K562 (cell line): Measurements from ENCODE around the gene INSL3. TPM values are rescaled to one million over a fixed set of nuclear protein-coding genes. Genes with fewer than 3 reads are reported as not detected.

Experiments
- BCLAF1 ChIP-seq, 2 experiments: fragments of 450-650 bp in 1 of 2; IDR thresholded peaks; 2 replicates each; pipeline ENCODE4 v1.6.1; 2011 to 2017; ENCODE audit warnings: low read depth in 2 of 2, antibody characterized with exemption in 1 of 2, borderline replicate concordance in 1 of 2, low read length in 1 of 2, mild to moderate bottlenecking in 1 of 2, mixed read lengths in 1 of 2; ENCODE audit not compliant: control insufficient read depth in 1 of 2
- CBFB ChIP-seq: sonication (generic); formaldehyde crosslinking; IDR thresholded peaks from 2 replicates; pipeline ENCODE4 v1.4.0; 2020; ENCODE audit warnings: mild to moderate bottlenecking, missing genetic modification reagents
- EGR1 ChIP-seq: fragments of 450-650 bp; conservative IDR thresholded peaks from 2 replicates; pipeline ENCODE4 v1.6.1; 2017; ENCODE audit warnings: mild to moderate bottlenecking
- FOXM1 ChIP-seq, 2 experiments: fragments of 450-650 bp in 1 of 2; sonication (generic) in 1 of 2; formaldehyde crosslinking in 1 of 2; IDR thresholded peaks; 2 replicates each; pipeline versions ENCODE4 v1.6.1 to v1.9.0; 2017 to 2022; ENCODE audit warnings: low read depth in 2 of 2, mild to moderate bottlenecking in 2 of 2, missing genetic modification reagents in 1 of 2, moderate library complexity in 1 of 2
- HMGN3 ChIP-seq: IDR thresholded peaks from 2 replicates; pipeline ENCODE4 v1.6.1; 2011; ENCODE audit warnings: borderline replicate concordance, low read depth, mild to moderate bottlenecking, mixed read lengths, low read length; ENCODE audit not compliant: insufficient read length; ENCODE audit errors: extremely low read depth
- PPARD ChIP-seq: fragments of 250-450 bp; sonication (Bioruptor Pico); IDR thresholded peaks from 2 replicates; pipeline ENCODE4 v1.8.0; 2022; ENCODE audit warnings: inconsistent platforms, mild to moderate bottlenecking, moderate library complexity
- SIRT6 ChIP-seq: IDR thresholded peaks from one replicate; pipeline ENCODE4 v1.6.1; 2012; ENCODE audit warnings: low read depth, mild to moderate bottlenecking, control low read depth, inconsistent platforms, low read length, moderate library complexity
- SRF ChIP-seq, 2 experiments: fragments of 250-450, 450-650 bp in 1 of 2; sonication (Bioruptor Pico) in 1 of 2; sonication (generic) in 1 of 2; formaldehyde crosslinking; IDR thresholded peaks; 2 replicates each; pipeline versions ENCODE4 v1.5.0 to v1.5.1; 2020 to 2022; ENCODE audit warnings: mild to moderate bottlenecking in 1 of 2, missing genetic modification reagents in 1 of 2
- TGIF2 ChIP-seq: sonication (generic); formaldehyde crosslinking; IDR thresholded peaks from 2 replicates; pipeline ENCODE4 v1.8.1; 2022; ENCODE audit warnings: mild to moderate bottlenecking, missing genetic modification reagents, moderate library complexity
- ZNF174 ChIP-seq: fragments of 250-450 bp; sonication (Bioruptor Pico); IDR thresholded peaks from 2 replicates; pipeline ENCODE4 v1.4.0; 2020; ENCODE audit warnings: mild to moderate bottlenecking
- ZNF197 ChIP-seq: fragments of 200-800 bp; sonication (Bioruptor generic); IDR thresholded peaks from 2 replicates; pipeline ENCODE4 v1.6.1; 2016; ENCODE audit warnings: low read depth, missing genetic modification characterization, missing compliant biosample characterization
- ZNF347 ChIP-seq: fragments of 450-650 bp; formaldehyde crosslinking; IDR thresholded peaks from 2 replicates; pipeline ENCODE4 v1.4.0; 2020; ENCODE audit warnings: low read depth, mild to moderate bottlenecking, moderate library complexity
- ZNF778 ChIP-seq: fragments of 450-650 bp; formaldehyde crosslinking; IDR thresholded peaks from 2 replicates; pipeline ENCODE4 v1.4.0; 2020; ENCODE audit warnings: mild to moderate bottlenecking, moderate library complexity
- ZNF785 ChIP-seq: fragments of 250-450 bp; sonication (Bioruptor Pico); IDR thresholded peaks from 2 replicates; pipeline ENCODE4 v1.4.0; 2020; ENCODE audit warnings: mild to moderate bottlenecking
- ZNF830 ChIP-seq: fragments of 250-450 bp; sonication (Bioruptor Pico); IDR thresholded peaks from 2 replicates; pipeline ENCODE4 v1.5.0; 2021; ENCODE audit warnings: mild to moderate bottlenecking
- polyA plus RNA-seq, 8 experiments: library from polyadenylated mRNA; depleted of rRNA in 4 of 8; stranded (reverse) in 5 of 8; unstranded in 3 of 8; fragments of >200 nt; fragmentation: Nextera tagmentation in 2 of 8; fragmentation: Illumina TruSeq in 1 of 8; extraction: Ambion mirVana in 2 of 8; extraction: Trizol in 1 of 8; gene quantifications; 2 replicates each; pipeline versions ENCODE4 v1.2.1 to v1.2.3, GENCODE V29; 2011 to 2014; ENCODE audit warnings: inconsistent platforms in 1 of 8, missing spikeins in 1 of 8
- total RNA-seq, 7 experiments: library from RNA; depleted of rRNA in 6 of 7; stranded (reverse); fragments of >200 nt in 6 of 7; fragmentation: Illumina TruSeq in 2 of 7; extraction: Trizol in 2 of 7; gene quantifications; 2 replicates each; pipeline versions ENCODE4 v1.2.1 to v1.2.3, GENCODE V29; 2011 to 2021; ENCODE audit warnings: low replicate concordance in 1 of 7
- TF ChIP-seq, protein P1 (sequence below): fragments of 450-650 bp; IDR thresholded peaks from 2 replicates; pipeline ENCODE4 v1.7.0; 2016; ENCODE audit warnings: borderline replicate concordance
- TF ChIP-seq, protein P2 (sequence below): fragments of 450-650 bp; IDR thresholded peaks from 2 replicates; pipeline ENCODE4 v1.6.1; 2017; ENCODE audit warnings: mild to moderate bottlenecking, moderate library complexity
- TF ChIP-seq, protein P3 (sequence below): fragments of 450-650 bp; IDR thresholded peaks from 2 replicates; pipeline ENCODE4 v1.6.1; 2016

The INSL3 gene
- total and polyA plus RNA-seq, 9 of the 15 experiments (the other 6 are each of a cell fraction or from before 2014, with no cell fraction given), result not detected

- peak in 1 of 2 experiments; percentile 43; a peak in 1 of 4 replicates for TF ChIP-seq BCLAF1 (IDR thresholded peaks at IDR 0.05; ENCODE audit: borderline replicate concordance in 1 of 2, control insufficient read depth in 1 of 2, low read depth in 2 of 2, low read length in 1 of 2)
- TF ChIP-seq ZNF197 (CRISPR knock-in tag), result no peak
- TF ChIP-seq, protein P1, sequence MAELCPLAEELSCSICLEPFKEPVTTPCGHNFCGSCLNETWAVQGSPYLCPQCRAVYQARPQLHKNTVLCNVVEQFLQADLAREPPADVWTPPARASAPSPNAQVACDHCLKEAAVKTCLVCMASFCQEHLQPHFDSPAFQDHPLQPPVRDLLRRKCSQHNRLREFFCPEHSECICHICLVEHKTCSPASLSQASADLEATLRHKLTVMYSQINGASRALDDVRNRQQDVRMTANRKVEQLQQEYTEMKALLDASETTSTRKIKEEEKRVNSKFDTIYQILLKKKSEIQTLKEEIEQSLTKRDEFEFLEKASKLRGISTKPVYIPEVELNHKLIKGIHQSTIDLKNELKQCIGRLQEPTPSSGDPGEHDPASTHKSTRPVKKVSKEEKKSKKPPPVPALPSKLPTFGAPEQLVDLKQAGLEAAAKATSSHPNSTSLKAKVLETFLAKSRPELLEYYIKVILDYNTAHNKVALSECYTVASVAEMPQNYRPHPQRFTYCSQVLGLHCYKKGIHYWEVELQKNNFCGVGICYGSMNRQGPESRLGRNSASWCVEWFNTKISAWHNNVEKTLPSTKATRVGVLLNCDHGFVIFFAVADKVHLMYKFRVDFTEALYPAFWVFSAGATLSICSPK, result no peak
- peak; percentile 97 for TF ChIP-seq SIRT6
- TF ChIP-seq CBFB (CRISPR knock-in tag), result no peak
- no peak for TF ChIP-seq FOXM1 (IDR thresholded peaks at IDR 0.05; ENCODE audit: low read depth)
- TF ChIP-seq FOXM1 (CRISPR knock-in tag; IDR thresholded peaks at IDR 0.05; ENCODE audit: low read depth), result peak; percentile 59; the same call in 1 of the 2 replicates
- TF ChIP-seq EGR1, result no peak
- TF ChIP-seq ZNF830 (CRISPR knock-in tag), result no peak
- TF ChIP-seq TGIF2 (CRISPR knock-in tag), result no peak
- TF ChIP-seq ZNF347 (CRISPR knock-in tag), result no peak
- TF ChIP-seq HMGN3, result no peak
- TF ChIP-seq PPARD (CRISPR knock-in tag), result no peak
- no peak for TF ChIP-seq ZNF778 (CRISPR knock-in tag)
- TF ChIP-seq, protein P2, sequence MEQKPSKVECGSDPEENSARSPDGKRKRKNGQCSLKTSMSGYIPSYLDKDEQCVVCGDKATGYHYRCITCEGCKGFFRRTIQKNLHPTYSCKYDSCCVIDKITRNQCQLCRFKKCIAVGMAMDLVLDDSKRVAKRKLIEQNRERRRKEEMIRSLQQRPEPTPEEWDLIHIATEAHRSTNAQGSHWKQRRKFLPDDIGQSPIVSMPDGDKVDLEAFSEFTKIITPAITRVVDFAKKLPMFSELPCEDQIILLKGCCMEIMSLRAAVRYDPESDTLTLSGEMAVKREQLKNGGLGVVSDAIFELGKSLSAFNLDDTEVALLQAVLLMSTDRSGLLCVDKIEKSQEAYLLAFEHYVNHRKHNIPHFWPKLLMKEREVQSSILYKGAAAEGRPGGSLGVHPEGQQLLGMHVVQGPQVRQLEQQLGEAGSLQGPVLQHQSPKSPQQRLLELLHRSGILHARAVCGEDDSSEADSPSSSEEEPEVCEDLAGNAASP, result no peak; the same call in 1 of the 2 replicates
- TF ChIP-seq ZNF785, result no peak
- no peak for TF ChIP-seq SRF (CRISPR knock-in tag; IDR thresholded peaks at IDR 0.05)
- TF ChIP-seq, protein P3, sequence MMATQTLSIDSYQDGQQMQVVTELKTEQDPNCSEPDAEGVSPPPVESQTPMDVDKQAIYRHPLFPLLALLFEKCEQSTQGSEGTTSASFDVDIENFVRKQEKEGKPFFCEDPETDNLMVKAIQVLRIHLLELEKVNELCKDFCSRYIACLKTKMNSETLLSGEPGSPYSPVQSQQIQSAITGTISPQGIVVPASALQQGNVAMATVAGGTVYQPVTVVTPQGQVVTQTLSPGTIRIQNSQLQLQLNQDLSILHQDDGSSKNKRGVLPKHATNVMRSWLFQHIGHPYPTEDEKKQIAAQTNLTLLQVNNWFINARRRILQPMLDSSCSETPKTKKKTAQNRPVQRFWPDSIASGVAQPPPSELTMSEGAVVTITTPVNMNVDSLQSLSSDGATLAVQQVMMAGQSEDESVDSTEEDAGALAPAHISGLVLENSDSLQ, result no peak; the same call in 1 of the 2 replicates
- TF ChIP-seq ZNF174 (CRISPR knock-in tag), result no peak
Measured at GRCh38 chr19:17865364-17866311, 44.3 kb upstream of the INSL3 start (continued).
